IMR-90 (cell line): Measurements from ENCODE around the gene SLC25A11. TPM values are rescaled to one million over a fixed set of nuclear protein-coding genes. Genes with fewer than 3 reads are reported as not detected.

Experiments used
- ATAC-seq: fragments of 200-7000 bp; cut with Tn5 transposase; 2 replicates; pipeline ENCODE4 v1.9.1; 2020; ENCODE audit warnings: low read depth, mild to moderate bottlenecking, moderate library complexity
- BruUV-seq: library from RNA; stranded (reverse); fragments of 400-500 nt; replicated peaks from 2 replicates; lab custom pipeline; 2021; lab: Mats Ljungman, UMichigan
- CTCF ChIA-PET: fragments of 300-600 bp; formaldehyde crosslinking; extraction: SDS; loops from one replicate; lab custom pipeline; 2021; ENCODE audit warnings: antibody characterized with exemption; lab: Yijun Ruan, JAX
- POLR2A ChIA-PET: fragments of 300-600 bp; sonication (Branson Sonifier 250); formaldehyde crosslinking; loops from one replicate; lab custom pipeline; 2022; ENCODE audit warnings: antibody characterized with exemption; ENCODE audit not compliant: unreplicated experiment; lab: Charles Lee
- DNase-seq: peaks from one replicate; pipeline ENCODE4 v3.0.0; 2013
- H2AFZ ChIP-seq: replicated peaks from 2 replicates; pipeline ENCODE3; 2013; ENCODE audit warnings: low read length, mild to moderate bottlenecking; ENCODE audit not compliant: poor library complexity
- H2AK5ac ChIP-seq: 2 replicates; pipeline ENCODE4 v1.6.1; 2013; ENCODE audit warnings: low read depth, low read length, inconsistent platforms
- H2AK9ac ChIP-seq: replicated peaks from 2 replicates; pipeline ENCODE3; 2013; ENCODE audit warnings: mild to moderate bottlenecking, low read depth, low read length, moderate library complexity; ENCODE audit not compliant: poor library complexity
- H2BK120ac ChIP-seq: 2 replicates; pipeline ENCODE4 v1.6.1; 2013; ENCODE audit warnings: low read depth, low read length, inconsistent platforms
- H2BK15ac ChIP-seq: 3 replicates; pipeline ENCODE4 v1.6.1; 2013; ENCODE audit warnings: low read depth, low read length, inconsistent platforms
- H2BK20ac ChIP-seq: 2 replicates; pipeline ENCODE4 v1.6.1; 2013; ENCODE audit warnings: low read depth, mild to moderate bottlenecking, inconsistent platforms, low read length, moderate library complexity
- H2BK5ac ChIP-seq: 2 replicates; pipeline ENCODE4 v1.6.1; 2013; ENCODE audit warnings: mild to moderate bottlenecking, low read depth, low read length, inconsistent platforms; ENCODE audit not compliant: poor library complexity, severe bottlenecking
- H3K14ac ChIP-seq: replicated peaks from 2 replicates; pipeline ENCODE4 v1.6.1; 2013; ENCODE audit warnings: low read depth, low read length, inconsistent platforms
- H3K18ac ChIP-seq: 2 replicates; pipeline ENCODE4 v1.6.1; 2013; ENCODE audit warnings: low read depth, low read length, control low read depth
- H3K23ac ChIP-seq: 2 replicates; pipeline ENCODE4 v1.6.1; 2013; ENCODE audit warnings: low read depth, low read length, inconsistent platforms
- H3K27ac ChIP-seq: 2 replicates; pipeline ENCODE4 v1.5.1; 2013; ENCODE audit warnings: mild to moderate bottlenecking, control low read depth, low read length; ENCODE audit not compliant: insufficient read depth
- H3K27me3 ChIP-seq: 2 replicates; pipeline ENCODE4 v1.6.1; 2013; ENCODE audit warnings: low read length; ENCODE audit not compliant: control insufficient read depth, insufficient read depth
- H3K36me3 ChIP-seq: 2 replicates; pipeline ENCODE4 v1.6.1; 2013; ENCODE audit warnings: low read length, mixed read lengths; ENCODE audit not compliant: control insufficient read depth, insufficient read depth
- H3K4ac ChIP-seq: 2 replicates; pipeline ENCODE4 v1.6.1; 2013; ENCODE audit warnings: low read depth, low read length, inconsistent platforms
- H3K4me1 ChIP-seq: 2 replicates; pipeline ENCODE4 v1.6.1; 2013; ENCODE audit warnings: low read length, mixed read lengths; ENCODE audit not compliant: control insufficient read depth, insufficient read depth
- H3K4me2 ChIP-seq: 2 replicates; pipeline ENCODE4 v1.6.1; 2013; ENCODE audit warnings: low read depth, mild to moderate bottlenecking, control low read depth, low read length, moderate library complexity
- H3K4me3 ChIP-seq: 2 replicates; pipeline ENCODE4 v1.5.1; 2013; ENCODE audit warnings: low read depth, mild to moderate bottlenecking, control low read depth, low read length, moderate library complexity; ENCODE audit not compliant: insufficient read depth
- H3K56ac ChIP-seq: 2 replicates; pipeline ENCODE4 v1.6.1; 2013; ENCODE audit warnings: low read length, inconsistent platforms; ENCODE audit not compliant: insufficient read depth; ENCODE audit errors: extremely low read depth
- H3K79me1 ChIP-seq, 2 experiments: 2 replicates each; pipeline ENCODE4 v1.6.1; 2013; ENCODE audit warnings: low read length in 2 of 2, inconsistent platforms in 1 of 2, low read depth in 1 of 2
- H3K9ac ChIP-seq: 2 replicates; pipeline ENCODE4 v1.6.1; 2013; ENCODE audit warnings: low read depth, low read length, control low read depth
- H3K9me1 ChIP-seq: 2 replicates; pipeline ENCODE4 v1.6.1; 2013; ENCODE audit warnings: low read length, inconsistent platforms; ENCODE audit not compliant: insufficient read depth
- H3K9me3 ChIP-seq: 2 replicates; pipeline ENCODE4 v1.6.1; 2013; ENCODE audit warnings: low read length; ENCODE audit not compliant: control insufficient read depth, insufficient read depth
- H4K20me1 ChIP-seq: 2 replicates; pipeline ENCODE4 v1.6.1; 2013; ENCODE audit warnings: low read length, inconsistent platforms; ENCODE audit not compliant: insufficient read depth
- H4K5ac ChIP-seq: 2 replicates; pipeline ENCODE4 v1.6.1; 2013; ENCODE audit warnings: mild to moderate bottlenecking, low read depth, low read length, control low read depth
- H4K8ac ChIP-seq, 2 experiments: 2 replicates each; pipeline ENCODE4 v1.6.1; 2013; ENCODE audit warnings: low read depth in 2 of 2, low read length in 2 of 2, control low read depth in 1 of 2, inconsistent platforms in 1 of 2
- H4K91ac ChIP-seq: 2 replicates; pipeline ENCODE4 v1.6.1; 2013; ENCODE audit warnings: low read depth, low read length, inconsistent platforms; ENCODE audit not compliant: insufficient read depth
- CEBPB ChIP-seq: IDR thresholded peaks from 2 replicates; pipeline ENCODE4 v1.6.1; 2012; ENCODE audit warnings: low read depth, low read length, improper control_type of control experiment
- MAFK ChIP-seq: IDR thresholded peaks from 2 replicates; pipeline ENCODE4 v1.6.1; 2012; ENCODE audit warnings: low read depth, low read length, improper control_type of control experiment
- POLR2A ChIP-seq: IDR thresholded peaks from 2 replicates; pipeline ENCODE4 v1.6.1; 2012; ENCODE audit warnings: mild to moderate bottlenecking, low read depth, low read length
- WGBS, 2 experiments: methylation state at CpG; one replicate each; pipeline versions ENCODE4 v1.1.5 to v1.1.7; 2013; ENCODE audit warnings: missing lambda C conversion rate in 2 of 2; ENCODE audit not compliant: insufficient read length in 1 of 2; ENCODE audit errors: extremely low coverage in 2 of 2; 5-methylcytosine and 5-hydroxymethylcytosine counted together
- dilution Hi-C: fragments of 300-500 bp; cut with HindIII; formaldehyde crosslinking; loops from one replicate; pipeline ENCODE4 v1.14.3; 2018; ENCODE audit warnings: low sequenced_read_pairs; ENCODE audit not compliant: unreplicated experiment
- in situ Hi-C: fragments of 300-500 bp; cut with MboI; formaldehyde crosslinking; loops from 3 replicates; pipeline ENCODE4 v1.14.3; 2019; ENCODE audit warnings: low sequenced_read_pairs, inconsistent platforms, mixed read lengths
- intact Hi-C: fragments of 100-400 bp; cut with micrococcal nuclease; formaldehyde crosslinking; loops from 2 replicates; pipeline ENCODE4 v1.10.0; 2022
- polyA plus RNA-seq, 3 experiments: library from polyadenylated mRNA; depleted of rRNA; stranded (reverse); fragments of >200 nt; gene quantifications; 2 replicates each; pipeline ENCODE4 v1.2.3, GENCODE V29; 2012; ENCODE audit warnings: low replicate concordance in 1 of 3
- total RNA-seq: library from RNA; depleted of rRNA; stranded (reverse); fragments of >200 nt; gene quantifications from 2 replicates; pipeline ENCODE4 v1.2.3, GENCODE V29; 2012

SLC25A11 gene
- total and polyA plus RNA-seq, 2 of the 4 experiments (the other 2 are of a cell fraction): 35.0 to 62.2 TPM

DNA sequence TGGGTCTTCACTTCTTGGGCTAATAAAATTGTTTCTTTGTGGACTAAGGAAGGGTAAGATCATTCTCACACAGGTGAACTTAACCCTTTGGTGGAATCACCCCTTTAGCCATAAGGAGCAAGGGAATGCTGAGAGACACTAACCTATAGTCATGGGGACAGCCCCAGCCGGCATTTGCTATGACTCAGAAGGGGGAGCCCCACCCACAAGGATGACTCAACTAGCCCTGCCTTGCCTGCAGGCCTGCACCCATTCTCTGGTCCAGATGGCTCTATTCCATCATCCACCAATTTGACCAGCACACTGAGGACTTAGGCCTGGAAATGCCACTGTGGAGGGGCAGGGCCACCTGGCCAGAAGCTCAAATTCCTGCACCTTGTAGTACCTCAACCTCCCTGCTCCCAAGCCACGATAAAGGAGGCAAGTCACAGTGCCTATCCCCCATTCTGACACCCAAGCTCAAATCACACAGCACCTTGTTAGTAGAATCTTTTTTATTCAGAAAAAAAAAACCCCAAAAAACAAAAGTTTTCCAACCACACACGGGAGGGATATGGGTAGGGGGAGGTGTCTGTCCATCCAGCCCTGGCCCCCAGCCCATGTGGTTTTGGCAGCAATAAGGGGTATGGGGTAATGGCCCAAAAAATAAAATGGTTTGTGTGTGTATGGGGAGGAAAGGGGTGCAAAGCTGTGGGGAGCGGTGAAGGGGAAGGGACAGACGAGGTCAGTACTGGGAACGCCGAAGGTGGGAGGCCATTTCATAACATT, 5.5 kb upstream of the SLC25A11 start (continued):
- peak; percentile 34 for TF ChIP-seq POLR2A
- TF ChIP-seq MAFK: no peak
- TF ChIP-seq CEBPB: peak; percentile 36; the same call in 1 of the 2 replicates

DNA sequence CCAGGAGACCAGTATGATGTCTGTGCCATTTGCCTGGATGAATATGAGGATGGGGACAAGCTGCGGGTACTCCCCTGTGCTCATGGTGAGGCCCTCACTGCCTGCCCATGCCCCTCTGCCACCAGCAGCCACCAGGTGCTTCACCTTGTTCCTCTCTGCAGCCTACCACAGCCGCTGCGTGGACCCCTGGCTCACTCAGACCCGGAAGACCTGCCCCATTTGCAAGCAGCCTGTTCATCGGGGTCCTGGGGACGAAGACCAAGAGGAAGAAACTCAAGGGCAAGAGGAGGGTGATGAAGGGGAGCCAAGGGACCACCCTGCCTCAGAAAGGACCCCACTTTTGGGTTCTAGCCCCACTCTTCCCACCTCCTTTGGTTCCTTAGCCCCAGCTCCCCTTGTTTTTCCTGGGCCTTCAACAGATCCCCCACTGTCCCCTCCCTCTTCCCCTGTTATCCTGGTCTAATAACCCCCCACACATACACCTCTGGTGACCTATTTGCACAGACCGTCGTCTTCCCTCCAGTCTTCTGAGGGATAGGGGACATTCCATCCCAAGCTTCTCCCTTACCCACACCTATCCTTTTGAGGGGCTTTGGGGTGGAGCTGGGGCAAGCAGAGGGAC, 4.8 kb upstream of the SLC25A11 start:
- no peak overlapping the region for H2AFZ ChIP-seq
- in situ Hi-C loops (no loop called here), intact Hi-C loops (no loop called here), dilution Hi-C loops (no loop called here)
- H3K4me1 ChIP-seq: peaks cover 12% of the 10 kb centered on the region
- H3K56ac ChIP-seq: peak overlapping the region; percentile 26; the same call in 1 of the 2 replicates
- H4K91ac ChIP-seq: no peak overlapping the region
- H3K9me3 ChIP-seq: no peaks in the 10 kb centered on the region
- 0 out of 2 replicates have a peak overlapping the region, but pooled peaks have one; percentile 41 for H3K23ac ChIP-seq
- H3K9me1 ChIP-seq: peaks cover 7% of the 10 kb centered on the region; the same call in 1 of the 2 replicates
- no CpG with 5 or more reads among the region's 8 CpGs for WGBS, 2 experiments
- peak overlapping the region; percentile 64 for H3K4ac ChIP-seq
- H3K9ac ChIP-seq: peak overlapping the region; percentile 20; the same call in 1 of the 2 replicates
- ChIA-PET CTCF (no interaction called here), POLR2A (interaction anchor here (0.7 to 2.2 kb wide), 3 partner anchors 23 to 52 kb away, joined by 3 to 6 read pairs (median 4); partner anchors contain the start of genes CAMTA2, INCA1 and SPAG7)
- peaks cover 12 to 44% of the 10 kb centered on the region in 2 experiments; a peak in 3 of 4 replicates for H3K79me1 ChIP-seq
- peaks cover 66% of the 10 kb centered on the region for H4K20me1 ChIP-seq
- no peak overlapping the region for H2BK15ac ChIP-seq
- H3K4me2 ChIP-seq: peak overlapping the region; percentile 6; the same call in 1 of the 2 replicates
- no peak overlapping the region for H2BK20ac ChIP-seq
- peak overlapping the region; percentile 47 for H2BK5ac ChIP-seq
- no peak overlapping the region for H4K5ac ChIP-seq
- TF ChIP-seq MAFK (no peak), POLR2A (peak; percentile 30; the same call in 1 of the 2 replicates)
- peak overlapping the region; percentile 53 for H2AK9ac ChIP-seq
- H3K14ac ChIP-seq: peak overlapping the region; percentile 42; the same call in 1 of the 2 replicates
- no peak overlapping the region for H2BK120ac ChIP-seq
- H2AK5ac ChIP-seq: peak overlapping the region; percentile 77
- H3K27ac ChIP-seq: peak overlapping the region; percentile 42
- ATAC-seq (no peak), DNase-seq (no peak)
- peaks cover 41% of the 10 kb centered on the region for H3K36me3 ChIP-seq
- H4K8ac ChIP-seq: peak overlapping the region in 1 of 2 experiments; percentile 21; a peak in 2 of 4 replicates
- no peak overlapping the region for H3K4me3 ChIP-seq
- TSS peak; percentile 68 for BruUV-seq
- H3K27me3 ChIP-seq: no peaks in the 10 kb centered on the region
- H3K18ac ChIP-seq: no peak overlapping the region
